HL-60 (cell line): Measurements from ENCODE around the gene TCEAL4.

Experiments
- CTCF ChIP-seq: IDR thresholded peaks from one replicate; pipeline ENCODE4 v1.5.1; 2011; ENCODE audit warnings: low read length, control low read depth, inconsistent platforms; ENCODE audit not compliant: insufficient read depth
- GABPA ChIP-seq: IDR thresholded peaks from 2 replicates; pipeline ENCODE4 v1.6.1; 2012; ENCODE audit warnings: low read depth
- POLR2AphosphoS5 ChIP-seq: IDR thresholded peaks from 2 replicates; pipeline ENCODE4 v1.6.1; 2012; ENCODE audit warnings: low read depth

- no peak for TF ChIP-seq CTCF
- no peak for TF ChIP-seq POLR2AphosphoS5
- no peak for TF ChIP-seq GABPA
Observed at GRCh38 chrX:103616676-103617186, 31.4 kb downstream of the TCEAL4 start.
